ENCODE results near the gene SLC4A4. TPM values are rescaled to one million over a fixed set of nuclear protein-coding genes. Genes with fewer than 3 reads are reported as not detected.

The SLC4A4 gene
- total and polyA plus RNA-seq, 2 of the 13 experiments (the other 11 are each of a cell fraction or from before 2014, with no cell fraction given): 0.01 TPM; not detected in 1

DNA sequence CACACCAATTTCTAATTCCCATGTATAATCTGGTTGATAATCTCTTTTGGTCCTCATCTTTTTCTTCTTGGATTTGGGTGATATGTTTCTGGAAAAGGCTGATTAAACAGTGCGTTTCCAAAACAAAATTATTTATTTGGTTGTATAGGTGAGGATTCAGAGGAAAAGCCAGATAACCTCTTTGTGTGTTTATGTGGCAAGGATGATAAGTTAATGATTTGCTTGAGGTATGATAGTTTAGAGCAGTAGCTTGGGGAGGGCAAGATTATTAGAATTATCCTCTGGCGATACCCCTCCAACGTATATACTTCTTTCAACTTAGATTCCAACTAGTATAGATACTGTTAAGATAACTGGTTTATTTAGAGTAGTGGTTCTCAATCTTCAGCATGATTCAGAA lies 53.3 kb downstream of the SLC4A4 start (continued):
- TF ChIP-seq, protein P1, sequence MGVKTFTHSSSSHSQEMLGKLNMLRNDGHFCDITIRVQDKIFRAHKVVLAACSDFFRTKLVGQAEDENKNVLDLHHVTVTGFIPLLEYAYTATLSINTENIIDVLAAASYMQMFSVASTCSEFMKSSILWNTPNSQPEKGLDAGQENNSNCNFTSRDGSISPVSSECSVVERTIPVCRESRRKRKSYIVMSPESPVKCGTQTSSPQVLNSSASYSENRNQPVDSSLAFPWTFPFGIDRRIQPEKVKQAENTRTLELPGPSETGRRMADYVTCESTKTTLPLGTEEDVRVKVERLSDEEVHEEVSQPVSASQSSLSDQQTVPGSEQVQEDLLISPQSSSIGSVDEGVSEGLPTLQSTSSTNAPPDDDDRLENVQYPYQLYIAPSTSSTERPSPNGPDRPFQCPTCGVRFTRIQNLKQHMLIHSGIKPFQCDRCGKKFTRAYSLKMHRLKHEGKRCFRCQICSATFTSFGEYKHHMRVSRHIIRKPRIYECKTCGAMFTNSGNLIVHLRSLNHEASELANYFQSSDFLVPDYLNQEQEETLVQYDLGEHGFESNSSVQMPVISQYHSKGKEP (CRISPR knock-in tag; IDR thresholded peaks at IDR 0.05): no peak
- no peak for TF ChIP-seq ZNF24 (IDR thresholded peaks at IDR 0.05)
- no peak for TF ChIP-seq RARG (CRISPR knock-in tag; IDR thresholded peaks at IDR 0.05; ENCODE audit: low read depth)
- TF ChIP-seq HDAC6 (IDR thresholded peaks at IDR 0.05; ENCODE audit: low read depth, low read length): no peak
- TF ChIP-seq TBL1XR1 (IDR thresholded peaks at IDR 0.05; ENCODE audit: borderline replicate concordance, low read length, partially characterized antibody): no peak
- no peak for TF ChIP-seq ZNF652 (CRISPR knock-in tag; IDR thresholded peaks at IDR 0.05; ENCODE audit: borderline replicate concordance, low read depth)
- no peak for TF ChIP-seq MTA1 (CRISPR knock-in tag; IDR thresholded peaks at IDR 0.05; ENCODE audit: borderline replicate concordance)

DNA sequence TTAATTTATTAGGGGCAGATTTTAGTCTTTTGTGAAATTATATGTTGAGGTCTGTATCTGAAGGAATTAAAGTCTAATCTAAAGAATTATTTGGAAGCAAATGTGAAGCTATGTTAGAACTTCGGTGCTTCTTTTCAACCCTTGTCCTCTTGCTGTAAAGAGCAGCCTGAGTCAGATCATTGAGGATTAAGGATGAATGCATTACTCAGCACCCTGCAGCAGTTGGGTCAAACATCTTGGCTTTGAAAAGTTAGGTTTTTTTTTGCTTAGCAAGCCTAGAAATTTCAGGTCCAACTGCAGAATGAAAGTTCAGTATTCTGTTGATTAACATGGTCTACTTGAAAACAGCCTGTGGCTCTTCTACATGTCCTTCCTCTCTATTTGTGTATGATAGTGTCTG lies 57.6 kb downstream of the SLC4A4 start:
- H3K27ac ChIP-seq (ENCODE audit: extremely low read length, insufficient read depth, low read length): no peak overlapping the region
- H3K27me3 ChIP-seq (ENCODE audit: control insufficient read depth in 1 of 2, insufficient read depth in 2 of 2, low read length in 2 of 2): no peaks in the 10 kb centered on the region
- no peak overlapping the region for H2AFZ ChIP-seq (ENCODE audit: low read length)
- POLR2A ChIA-PET: no interaction called here
- no peak overlapping the region for H3K4me2 ChIP-seq (ENCODE audit: low read depth, low read length)
- in situ Hi-C loops (cut with HindIII; ENCODE audit: extremely low pct_ligation_motif_present, low pct_unique_long_range_greater_than_20kb): no loop called here
- 6% methylated on average over 1 of the region's 1 CpG for WGBS (ENCODE audit: low lambda C conversion rate)
- H3K36me3 ChIP-seq (replicated peaks in 1 of 2; ENCODE audit: control insufficient read depth in 1 of 2, insufficient read depth in 2 of 2, low read length in 2 of 2): no peaks in the 10 kb centered on the region
- H3K4me3 ChIP-seq (replicated peaks in 1 of 3; ENCODE audit: insufficient read depth in 1 of 3, low read depth in 2 of 3, low read length in 3 of 3): no peak overlapping the region
- H4K20me1 ChIP-seq (ENCODE audit: insufficient read depth, low read length): no peaks in the 10 kb centered on the region
- no peak for DNase-seq (ENCODE audit: low spot score)
- H3K9me3 ChIP-seq (ENCODE audit: low read length): no peaks in the 10 kb centered on the region
- H3K4me1 ChIP-seq (ENCODE audit: insufficient read depth, low read length): no peaks in the 10 kb centered on the region
- FAIRE-seq: no peak
- ATAC-seq: no peak
- no peaks in the 10 kb centered on the region for H3K79me2 ChIP-seq (ENCODE audit: insufficient read depth, low read length)
- H3K9ac ChIP-seq (ENCODE audit: insufficient read depth, low read depth, low read length): no peak overlapping the region
- CTCF ChIA-PET (ENCODE audit: low intra/inter-chr PET ratio, low total read pairs): no interaction called here
- intact Hi-C loops (cut with micrococcal nuclease; ENCODE audit: unreplicated experiment): no loop called here
- no TSS peak for BruUV-seq (replicated peaks)
- TF ChIP-seq, protein P2, sequence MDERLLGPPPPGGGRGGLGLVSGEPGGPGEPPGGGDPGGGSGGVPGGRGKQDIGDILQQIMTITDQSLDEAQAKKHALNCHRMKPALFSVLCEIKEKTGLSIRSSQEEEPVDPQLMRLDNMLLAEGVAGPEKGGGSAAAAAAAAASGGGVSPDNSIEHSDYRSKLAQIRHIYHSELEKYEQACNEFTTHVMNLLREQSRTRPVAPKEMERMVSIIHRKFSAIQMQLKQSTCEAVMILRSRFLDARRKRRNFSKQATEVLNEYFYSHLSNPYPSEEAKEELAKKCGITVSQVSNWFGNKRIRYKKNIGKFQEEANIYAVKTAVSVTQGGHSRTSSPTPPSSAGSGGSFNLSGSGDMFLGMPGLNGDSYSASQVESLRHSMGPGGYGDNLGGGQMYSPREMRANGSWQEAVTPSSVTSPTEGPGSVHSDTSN (CRISPR knock-in tag; IDR thresholded peaks at IDR 0.05): no peak
- TF ChIP-seq MAFF (IDR thresholded peaks at IDR 0.05; ENCODE audit: low read depth, low read length) (no peak), HOXA3 (CRISPR knock-in tag; IDR thresholded peaks at IDR 0.05) (no peak)
- TF ChIP-seq, protein P3, sequence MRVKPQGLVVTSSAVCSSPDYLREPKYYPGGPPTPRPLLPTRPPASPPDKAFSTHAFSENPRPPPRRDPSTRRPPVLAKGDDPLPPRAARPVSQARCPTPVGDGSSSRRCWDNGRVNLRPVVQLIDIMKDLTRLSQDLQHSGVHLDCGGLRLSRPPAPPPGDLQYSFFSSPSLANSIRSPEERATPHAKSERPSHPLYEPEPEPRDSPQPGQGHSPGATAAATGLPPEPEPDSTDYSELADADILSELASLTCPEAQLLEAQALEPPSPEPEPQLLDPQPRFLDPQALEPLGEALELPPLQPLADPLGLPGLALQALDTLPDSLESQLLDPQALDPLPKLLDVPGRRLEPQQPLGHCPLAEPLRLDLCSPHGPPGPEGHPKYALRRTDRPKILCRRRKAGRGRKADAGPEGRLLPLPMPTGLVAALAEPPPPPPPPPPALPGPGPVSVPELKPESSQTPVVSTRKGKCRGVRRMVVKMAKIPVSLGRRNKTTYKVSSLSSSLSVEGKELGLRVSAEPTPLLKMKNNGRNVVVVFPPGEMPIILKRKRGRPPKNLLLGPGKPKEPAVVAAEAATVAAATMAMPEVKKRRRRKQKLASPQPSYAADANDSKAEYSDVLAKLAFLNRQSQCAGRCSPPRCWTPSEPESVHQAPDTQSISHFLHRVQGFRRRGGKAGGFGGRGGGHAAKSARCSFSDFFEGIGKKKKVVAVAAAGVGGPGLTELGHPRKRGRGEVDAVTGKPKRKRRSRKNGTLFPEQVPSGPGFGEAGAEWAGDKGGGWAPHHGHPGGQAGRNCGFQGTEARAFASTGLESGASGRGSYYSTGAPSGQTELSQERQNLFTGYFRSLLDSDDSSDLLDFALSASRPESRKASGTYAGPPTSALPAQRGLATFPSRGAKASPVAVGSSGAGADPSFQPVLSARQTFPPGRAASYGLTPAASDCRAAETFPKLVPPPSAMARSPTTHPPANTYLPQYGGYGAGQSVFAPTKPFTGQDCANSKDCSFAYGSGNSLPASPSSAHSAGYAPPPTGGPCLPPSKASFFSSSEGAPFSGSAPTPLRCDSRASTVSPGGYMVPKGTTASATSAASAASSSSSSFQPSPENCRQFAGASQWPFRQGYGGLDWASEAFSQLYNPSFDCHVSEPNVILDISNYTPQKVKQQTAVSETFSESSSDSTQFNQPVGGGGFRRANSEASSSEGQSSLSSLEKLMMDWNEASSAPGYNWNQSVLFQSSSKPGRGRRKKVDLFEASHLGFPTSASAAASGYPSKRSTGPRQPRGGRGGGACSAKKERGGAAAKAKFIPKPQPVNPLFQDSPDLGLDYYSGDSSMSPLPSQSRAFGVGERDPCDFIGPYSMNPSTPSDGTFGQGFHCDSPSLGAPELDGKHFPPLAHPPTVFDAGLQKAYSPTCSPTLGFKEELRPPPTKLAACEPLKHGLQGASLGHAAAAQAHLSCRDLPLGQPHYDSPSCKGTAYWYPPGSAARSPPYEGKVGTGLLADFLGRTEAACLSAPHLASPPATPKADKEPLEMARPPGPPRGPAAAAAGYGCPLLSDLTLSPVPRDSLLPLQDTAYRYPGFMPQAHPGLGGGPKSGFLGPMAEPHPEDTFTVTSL (CRISPR knock-in tag; IDR thresholded peaks at IDR 0.05; ENCODE audit: borderline replicate concordance): no peak
- TF ChIP-seq, protein P4, sequence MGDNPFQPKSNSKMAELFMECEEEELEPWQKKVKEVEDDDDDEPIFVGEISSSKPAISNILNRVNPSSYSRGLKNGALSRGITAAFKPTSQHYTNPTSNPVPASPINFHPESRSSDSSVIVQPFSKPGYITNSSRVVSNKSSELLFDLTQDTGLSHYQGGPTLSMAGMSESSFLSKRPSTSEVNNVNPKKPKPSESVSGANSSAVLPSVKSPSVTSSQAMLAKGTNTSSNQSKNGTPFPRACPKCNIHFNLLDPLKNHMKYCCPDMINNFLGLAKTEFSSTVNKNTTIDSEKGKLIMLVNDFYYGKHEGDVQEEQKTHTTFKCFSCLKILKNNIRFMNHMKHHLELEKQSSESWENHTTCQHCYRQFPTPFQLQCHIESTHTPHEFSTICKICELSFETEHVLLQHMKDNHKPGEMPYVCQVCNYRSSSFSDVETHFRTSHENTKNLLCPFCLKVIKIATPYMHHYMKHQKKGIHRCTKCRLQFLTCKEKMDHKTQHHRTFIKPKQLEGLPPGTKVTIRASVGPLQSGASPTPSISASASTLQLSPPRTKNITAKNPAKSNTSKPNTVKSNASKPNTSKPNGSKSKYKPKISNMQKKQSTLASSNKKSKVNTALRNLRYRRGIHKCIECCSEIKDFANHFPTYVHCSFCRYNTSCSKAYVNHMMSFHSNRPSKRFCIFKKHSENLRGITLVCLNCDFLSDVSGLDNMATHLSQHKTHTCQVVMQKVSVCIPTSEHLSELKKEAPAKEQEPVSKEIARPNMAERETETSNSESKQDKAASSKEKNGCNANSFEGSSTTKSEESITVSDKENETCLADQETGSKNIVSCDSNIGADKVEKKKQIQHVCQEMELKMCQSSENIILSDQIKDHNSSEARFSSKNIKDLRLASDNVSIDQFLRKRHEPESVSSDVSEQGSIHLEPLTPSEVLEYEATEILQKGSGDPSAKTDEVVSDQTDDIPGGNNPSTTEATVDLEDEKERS (CRISPR knock-in tag; IDR thresholded peaks at IDR 0.05): no peak

Data from HepG2 (cell line).